Ishikawa (cell line): ENCODE results near the gene CMTM5.

Source experiments
- EGR1 ChIP-seq: IDR thresholded peaks from 2 replicates; pipeline ENCODE4 v1.6.1; 2012
- EP300 ChIP-seq: IDR thresholded peaks from 2 replicates; pipeline ENCODE4 v1.6.1; 2012; ENCODE audit warnings: borderline replicate concordance

GRCh38 chr14:23335623-23336022, 41.2 kb upstream of the CMTM5 start:
- no peak for TF ChIP-seq EGR1
- no peak for TF ChIP-seq EP300
